GM19452 (cell line): ENCODE data around the gene SYNDIG1.

Experiments used
- ATAC-seq: cut with Tn5 transposase; IDR thresholded peaks from one replicate; pipeline ENCODE4 v1.9.1; 2021; ENCODE audit not compliant: unreplicated experiment

The SYNDIG1 gene

GRCh38 chr20:24651171-24651975 is 181.9 kb downstream of the SYNDIG1 start:
- no peak for ATAC-seq

GRCh38 chr20:24651976-24652345 is 182.5 kb downstream of the SYNDIG1 start:
- no peak for ATAC-seq

- ATAC-seq: no peak
These were observed 183.9 kb downstream of the SYNDIG1 start for GRCh38 chr20:24653306-24653705.

- no peak for ATAC-seq
These were observed 185.0 kb downstream of the SYNDIG1 start for GRCh38 chr20:24654425-24654824.

- ATAC-seq: no peak
These were observed 187.0 kb downstream of the SYNDIG1 start for GRCh38 chr20:24656391-24656790.

GRCh38 chr20:24657196-24657595 is 187.8 kb downstream of the SYNDIG1 start:
- ATAC-seq: no peak

- ATAC-seq: no peak
These were observed 188.6 kb downstream of the SYNDIG1 start for GRCh38 chr20:24657878-24658620.

GRCh38 chr20:24658920-24659660 is 189.7 kb downstream of the SYNDIG1 start:
- ATAC-seq: no peak

- no peak for ATAC-seq
These were observed 190.4 kb downstream of the SYNDIG1 start for GRCh38 chr20:24659835-24660234.

- no peak for ATAC-seq
These were observed 191.2 kb downstream of the SYNDIG1 start for GRCh38 chr20:24660651-24661050.

- ATAC-seq: no peak
These were observed 191.8 kb downstream of the SYNDIG1 start for GRCh38 chr20:24661255-24661654.

GRCh38 chr20:24662322-24662721 is 192.9 kb downstream of the SYNDIG1 start:
- ATAC-seq: no peak

- no peak for ATAC-seq
These were observed 193.4 kb downstream of the SYNDIG1 start for GRCh38 chr20:24662752-24663365.

GRCh38 chr20:24663496-24663895 is 194.1 kb downstream of the SYNDIG1 start:
- no peak for ATAC-seq

GRCh38 chr20:24664266-24664986 is 195.0 kb downstream of the SYNDIG1 start:
- no peak for ATAC-seq

GRCh38 chr20:24665196-24665595 is 195.8 kb downstream of the SYNDIG1 start:
- no peak for ATAC-seq

GRCh38 chr20:24665741-24666191 is 196.3 kb downstream of the SYNDIG1 start:
- no peak for ATAC-seq

- ATAC-seq: no peak
These were observed 198.4 kb downstream of the SYNDIG1 start for GRCh38 chr20:24667689-24668383.

- no peak for ATAC-seq
These were observed 198.9 kb downstream of the SYNDIG1 start for GRCh38 chr20:24668384-24668702.

GRCh38 chr20:24668791-24669190 is 199.4 kb downstream of the SYNDIG1 start:
- ATAC-seq: no peak
